SK-N-MC (cell line): Measurements from ENCODE around the gene ZNF790.
"Not testable (repeated sequence)": the region's sequence is repeated elsewhere in the genome, so short reads cannot be mapped to it uniquely, and the experiment has no call there.

Source experiments
- DNase-seq: peaks from one replicate; pipeline ENCODE4 v3.0.0-alpha.2; 2011; ENCODE audit warnings: low read depth, low spot score
- H3K27ac ChIP-seq: fragments of 200-600 bp; sonication (generic); 2 replicates; pipeline ENCODE4 v1.5.1; 2016; ENCODE audit warnings: mixed run types
- H3K36me3 ChIP-seq: fragments of 200-600 bp; sonication (generic); 2 replicates; pipeline ENCODE4 v1.6.1; 2017; ENCODE audit warnings: antibody characterized with exemption, low read length, mixed read lengths; ENCODE audit not compliant: insufficient read depth
- H3K4me3 ChIP-seq: fragments of 200-600 bp; sonication (generic); 2 replicates; pipeline ENCODE4 v1.5.1; 2016
- H3K9ac ChIP-seq: fragments of 200-600 bp; sonication (generic); 2 replicates; pipeline ENCODE4 v1.8.0; 2017; ENCODE audit warnings: mixed run types, mixed read lengths; ENCODE audit not compliant: insufficient read length
- H3K9me3 ChIP-seq: fragments of 200-600 bp; sonication (generic); 2 replicates; pipeline ENCODE4 v1.6.1; 2017; ENCODE audit warnings: low read depth, mild to moderate bottlenecking, antibody characterized with exemption, low read length, moderate library complexity, mixed read lengths
- EZH2 ChIP-seq: fragments of 200-600 bp; sonication (generic); IDR thresholded peaks from one replicate; pipeline ENCODE4 v1.6.1; 2017; ENCODE audit warnings: antibody characterized with exemption
- FOXP2 ChIP-seq: optimal IDR thresholded peaks from 2 replicates; pipeline ENCODE3; 2011; ENCODE audit warnings: mild to moderate bottlenecking, moderate library complexity; ENCODE audit not compliant: insufficient read depth; ENCODE audit errors: extremely low read length, control extremely low read depth
- POLR2AphosphoS5 ChIP-seq: IDR thresholded peaks from 2 replicates; pipeline ENCODE4 v1.6.1; 2012; ENCODE audit warnings: mild to moderate bottlenecking, low read depth, low read length, borderline replicate concordance

The ZNF790 gene

GRCh38 chr19:36837176-36837905 lies 846 bp downstream of the ZNF790 start:
- H3K9me3 ChIP-seq: peaks cover 4% of the 10 kb centered on the region; the same call in 1 of the 2 replicates
- no peak for DNase-seq
- peak overlapping the region; percentile 88 for H3K4me3 ChIP-seq
- peaks cover 7% of the 10 kb centered on the region; the same call in 1 of the 2 replicates for H3K36me3 ChIP-seq
- no peak for TF ChIP-seq EZH2
- TF ChIP-seq POLR2AphosphoS5: no peak
- no peak for TF ChIP-seq FOXP2
- peak overlapping the region; percentile 83 for H3K9ac ChIP-seq
- H3K27ac ChIP-seq: peak overlapping the region; percentile 67; the same call in 1 of the 2 replicates

GRCh38 chr19:36833430-36833829 lies 4.8 kb downstream of the ZNF790 start:
- Histone ChIP-seq H3K36me3 (peaks cover 22% of the 10 kb centered on the region), H3K27ac (no peak overlapping the region), H3K4me3 (no peak overlapping the region), H3K9ac (no peak overlapping the region), H3K9me3 (peaks cover 12% of the 10 kb centered on the region; the same call in 1 of the 2 replicates)
- no peak for DNase-seq
- TF ChIP-seq POLR2AphosphoS5 (no peak), FOXP2 (no peak), EZH2 (no peak)

GRCh38 chr19:36821758-36822157 lies 16.4 kb downstream of the ZNF790 start:
- DNase-seq: no peak
- no peak overlapping the region for H3K4me3 ChIP-seq
- H3K27ac ChIP-seq: no peak overlapping the region
- no peak overlapping the region for H3K9ac ChIP-seq
- peaks cover 48% of the 10 kb centered on the region for H3K36me3 ChIP-seq
- H3K9me3 ChIP-seq: peaks cover 31% of the 10 kb centered on the region
- no peak for TF ChIP-seq EZH2
- no peak for TF ChIP-seq FOXP2
- TF ChIP-seq POLR2AphosphoS5: no peak

- Histone ChIP-seq H3K4me3 (no peak overlapping the region), H3K9ac (no peak overlapping the region), H3K36me3 (peaks cover 40% of the 10 kb centered on the region), H3K9me3 (peaks cover 31% of the 10 kb centered on the region), H3K27ac (no peak overlapping the region)
- TF ChIP-seq EZH2: no peak
- TF ChIP-seq POLR2AphosphoS5: no peak
- TF ChIP-seq FOXP2: no peak
- DNase-seq: no peak
These were observed 19.0 kb downstream of the ZNF790 start for GRCh38 chr19:36819130-36819630.

GRCh38 chr19:36807029-36807428 lies 31.2 kb downstream of the ZNF790 start:
- peaks cover 13% of the 10 kb centered on the region; the same call in 1 of the 2 replicates for H3K9me3 ChIP-seq
- no peak overlapping the region for H3K9ac ChIP-seq
- H3K4me3 ChIP-seq: no peak overlapping the region
- TF ChIP-seq POLR2AphosphoS5 (no peak), FOXP2 (no peak), EZH2 (no peak)
- H3K27ac ChIP-seq: no peak overlapping the region
- no peak for DNase-seq
- H3K36me3 ChIP-seq: peaks cover 13% of the 10 kb centered on the region

- peaks cover 13% of the 10 kb centered on the region for H3K36me3 ChIP-seq
- no peak overlapping the region for H3K27ac ChIP-seq
- H3K9me3 ChIP-seq: 0 out of 2 replicates have a peak, but pooled peaks cover 8% of the 10 kb centered on the region
- DNase-seq: no peak
- no peak overlapping the region for H3K9ac ChIP-seq
- TF ChIP-seq FOXP2: no peak
- no peak for TF ChIP-seq POLR2AphosphoS5
- TF ChIP-seq EZH2: no peak
- H3K4me3 ChIP-seq: no peak overlapping the region
These were observed 32.8 kb downstream of the ZNF790 start for GRCh38 chr19:36805364-36805763.

GRCh38 chr19:36797786-36798108 lies 40.4 kb downstream of the ZNF790 start:
- H3K9me3 ChIP-seq: peaks cover 9% of the 10 kb centered on the region; the same call in 1 of the 2 replicates
- H3K9ac ChIP-seq: peak overlapping the region; percentile 73

GRCh38 chr19:36796714-36796992 lies 41.5 kb downstream of the ZNF790 start:
- TF ChIP-seq POLR2AphosphoS5: no peak
- TF ChIP-seq EZH2: no peak
- no peak for TF ChIP-seq FOXP2
- H3K9me3 ChIP-seq: peaks cover 9% of the 10 kb centered on the region; the same call in 1 of the 2 replicates
- peak overlapping the region; percentile 86; the same call in 1 of the 2 replicates for H3K4me3 ChIP-seq
- DNase-seq: no peak
- H3K9ac ChIP-seq: no peak overlapping the region
- no peak overlapping the region for H3K27ac ChIP-seq
- H3K36me3 ChIP-seq: no peaks in the 10 kb centered on the region; the same call in 1 of the 2 replicates

More at GRCh38 chr19:36797786-36798108, 40.4 kb downstream of the ZNF790 start:
- no peak for DNase-seq
- Histone ChIP-seq H3K36me3 (peaks cover 2% of the 10 kb centered on the region; the same call in 1 of the 2 replicates), H3K4me3 (peak overlapping the region; percentile 86), H3K27ac (peak overlapping the region; percentile 42; the same call in 1 of the 2 replicates)
- TF ChIP-seq EZH2: no peak
- no peak for TF ChIP-seq POLR2AphosphoS5
- TF ChIP-seq FOXP2: no peak

GRCh38 chr19:36791420-36792141 lies 46.6 kb downstream of the ZNF790 start:
- not testable (repeated sequence) for H3K9ac ChIP-seq, DNase-seq, H3K9me3 ChIP-seq, H3K36me3 ChIP-seq, H3K4me3 ChIP-seq, H3K27ac ChIP-seq
